Psoas muscle (tissue), 8 donors: Measurements from ENCODE around the gene SMYD3. TPM values are rescaled to one million over a fixed set of nuclear protein-coding genes. Genes with fewer than 3 reads are reported as not detected.

Experiments used
- ATAC-seq, 4 donors: fragments of 200-7000 bp; cut with Tn5 transposase; one replicate each; pipeline ENCODE4 v1.9.1; 2020; ENCODE audit warnings: moderate library complexity in 3 of 4, mild to moderate bottlenecking in 2 of 4
- DNase-seq, 2 donors: peaks; one replicate each; pipeline ENCODE4 v3.0.0-alpha.2; 2020
- H3K27ac ChIP-seq: fragments of 200-600 bp; one replicate; pipeline ENCODE4 v1.8.0; 2022
- H3K27me3 ChIP-seq, 3 donors: fragments of 200-600 bp in 1 of 3; one replicate each; pipeline versions ENCODE4 v1.6.1 to v1.8.0; 2013 to 2022; ENCODE audit warnings: low read length in 2 of 3, mild to moderate bottlenecking in 2 of 3, moderate library complexity in 1 of 3; ENCODE audit not compliant: insufficient read depth in 3 of 3
- H3K36me3 ChIP-seq, 2 donors: fragments of 200-600 bp in 1 of 2; one replicate each; pipeline versions ENCODE4 v1.6.1 to v1.8.0; 2013 to 2022; ENCODE audit warnings: low read depth in 1 of 2, mild to moderate bottlenecking in 1 of 2, moderate library complexity in 1 of 2; ENCODE audit not compliant: insufficient read depth in 1 of 2
- H3K4me1 ChIP-seq: fragments of 200-600 bp; one replicate; pipeline ENCODE4 v1.8.0; 2022
- H3K4me3 ChIP-seq: fragments of 200-600 bp; one replicate; pipeline ENCODE4 v1.8.0; 2022; ENCODE audit warnings: mild to moderate bottlenecking
- H3K9me3 ChIP-seq: fragments of 200-600 bp; one replicate; pipeline ENCODE4 v1.8.0; 2022
- WGBS, 3 donors: extraction: QIAGEN DNeasy Blood & Tissue Kit; methylation state at CpG; one replicate each; pipeline versions ENCODE4 v1.1.6 to v1.1.7; 2013; 5-methylcytosine and 5-hydroxymethylcytosine counted together
- intact Hi-C, 2 donors: fragments of 100-400 bp; cut with DNase I; formaldehyde crosslinking; loops; one replicate each; pipeline versions ENCODE4 v1.11.0 to v1.14.2; 2022
- polyA plus RNA-seq, 3 donors: library from polyadenylated mRNA; stranded (reverse); fragments of 200-250 nt; gene quantifications; one replicate each; pipeline ENCODE4 v1.2.3, GENCODE V29; 2013
- total RNA-seq, 4 donors: library from RNA; stranded (reverse); fragmentation: NEBNext Ultra II Directional in 2 of 4; extraction: Animal tissue kit (Norgen Biotek cat#: 25700) in 2 of 4; gene quantifications; one replicate each; pipeline versions ENCODE4 v1.2.1 to v1.2.4, GENCODE V29; 2021 to 2023
- TF ChIP-seq, protein P1 (sequence below): fragments of 200-600 bp; IDR thresholded peaks from one replicate; pipeline ENCODE4 v1.8.0; 2022; ENCODE audit warnings: antibody characterized with exemption
- donor health status: healthy with polysubstance abuse.
- donor health status: DM: no; HTN: no; CAD: no; lungs with moderate emphysema.
- donor health status: Bipolar disorder and iron deficiency.
- donor health status: healthy.
- donor health status: DM: yes; HTN: yes; CAD: no.
- donor health status: DM: no; HTN: no; CAD: no.
- donor health status: DM: no; HTN: no; CAD: no.
- donor health status: DM: yes; HTN: yes; CAD: no.

Gene SMYD3
- total and polyA plus RNA-seq, 7 donors = 2.9 to 6.4 (median 4.9) TPM

GRCh38 chr1:245751116-245751515, 756.0 kb downstream of the SMYD3 start:
- Histone ChIP-seq H3K9me3 (peaks cover 11% of the 10 kb centered on the region), H3K27me3 (no peaks in the 10 kb centered on the region), H3K4me1 (no peaks in the 10 kb centered on the region), H3K36me3 (peaks cover 0 to 3% of the 10 kb centered on the region in 2 donors), H3K27ac (no peak overlapping the region), H3K4me3 (no peak overlapping the region)
- ATAC-seq (no peak), DNase-seq (no peak)
- intact Hi-C loops = no loop called here
- TF ChIP-seq, protein P1, sequence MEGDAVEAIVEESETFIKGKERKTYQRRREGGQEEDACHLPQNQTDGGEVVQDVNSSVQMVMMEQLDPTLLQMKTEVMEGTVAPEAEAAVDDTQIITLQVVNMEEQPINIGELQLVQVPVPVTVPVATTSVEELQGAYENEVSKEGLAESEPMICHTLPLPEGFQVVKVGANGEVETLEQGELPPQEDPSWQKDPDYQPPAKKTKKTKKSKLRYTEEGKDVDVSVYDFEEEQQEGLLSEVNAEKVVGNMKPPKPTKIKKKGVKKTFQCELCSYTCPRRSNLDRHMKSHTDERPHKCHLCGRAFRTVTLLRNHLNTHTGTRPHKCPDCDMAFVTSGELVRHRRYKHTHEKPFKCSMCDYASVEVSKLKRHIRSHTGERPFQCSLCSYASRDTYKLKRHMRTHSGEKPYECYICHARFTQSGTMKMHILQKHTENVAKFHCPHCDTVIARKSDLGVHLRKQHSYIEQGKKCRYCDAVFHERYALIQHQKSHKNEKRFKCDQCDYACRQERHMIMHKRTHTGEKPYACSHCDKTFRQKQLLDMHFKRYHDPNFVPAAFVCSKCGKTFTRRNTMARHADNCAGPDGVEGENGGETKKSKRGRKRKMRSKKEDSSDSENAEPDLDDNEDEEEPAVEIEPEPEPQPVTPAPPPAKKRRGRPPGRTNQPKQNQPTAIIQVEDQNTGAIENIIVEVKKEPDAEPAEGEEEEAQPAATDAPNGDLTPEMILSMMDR = no peak
- 65 to 69% (median 68%) methylated on average over 4 of the region's 4 CpGs for WGBS, 3 donors

- H3K4me3 ChIP-seq = no peak overlapping the region
- peaks cover 8% of the 10 kb centered on the region for H3K9me3 ChIP-seq
- DNase-seq (no peak), ATAC-seq (no peak)
- TF ChIP-seq, protein P1 = no peak
- H3K27me3 ChIP-seq = no peaks in the 10 kb centered on the region
- H3K4me1 ChIP-seq = no peaks in the 10 kb centered on the region
- H3K27ac ChIP-seq = no peak overlapping the region
- peaks cover 0 to 3% of the 10 kb centered on the region in 2 donors for H3K36me3 ChIP-seq
- intact Hi-C loops = no loop called here
- WGBS, 3 donors = 55 to 77% (median 57%) methylated on average over 3 of the region's 3 CpGs
Observed at GRCh38 chr1:245750261-245750660, 756.8 kb downstream of the SMYD3 start.

DNA sequence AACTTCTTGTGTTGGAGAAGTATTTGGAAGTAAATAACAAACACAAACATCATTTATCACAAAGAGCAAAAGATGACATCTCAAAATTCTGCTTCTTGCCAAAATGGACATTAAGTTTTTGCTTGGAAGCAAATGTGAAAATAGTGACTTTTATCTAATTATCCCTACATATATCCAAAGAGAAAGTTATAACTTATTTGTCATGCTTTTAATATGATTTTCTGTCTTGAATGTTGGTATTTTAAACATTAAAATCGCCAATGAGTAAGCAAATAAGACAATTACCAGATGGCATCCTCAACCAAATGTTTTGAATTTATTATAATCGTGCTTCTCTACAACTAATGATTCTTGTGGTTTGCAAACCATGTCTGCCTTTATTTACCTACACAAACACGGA, 758.0 kb downstream of the SMYD3 start:
- ATAC-seq (no peak), DNase-seq (no peak)
- H3K27me3 ChIP-seq = no peaks in the 10 kb centered on the region
- peaks cover 0 to 3% of the 10 kb centered on the region in 2 donors for H3K36me3 ChIP-seq
- intact Hi-C loops = no loop called here
- TF ChIP-seq, protein P1 = no peak
- no peak overlapping the region for H3K4me3 ChIP-seq
- H3K4me1 ChIP-seq = no peaks in the 10 kb centered on the region
- no peak overlapping the region for H3K27ac ChIP-seq
- 92 to 95% (median 95%) methylated on average over 3 of the region's 3 CpGs for WGBS, 3 donors
- no peaks in the 10 kb centered on the region for H3K9me3 ChIP-seq

DNA sequence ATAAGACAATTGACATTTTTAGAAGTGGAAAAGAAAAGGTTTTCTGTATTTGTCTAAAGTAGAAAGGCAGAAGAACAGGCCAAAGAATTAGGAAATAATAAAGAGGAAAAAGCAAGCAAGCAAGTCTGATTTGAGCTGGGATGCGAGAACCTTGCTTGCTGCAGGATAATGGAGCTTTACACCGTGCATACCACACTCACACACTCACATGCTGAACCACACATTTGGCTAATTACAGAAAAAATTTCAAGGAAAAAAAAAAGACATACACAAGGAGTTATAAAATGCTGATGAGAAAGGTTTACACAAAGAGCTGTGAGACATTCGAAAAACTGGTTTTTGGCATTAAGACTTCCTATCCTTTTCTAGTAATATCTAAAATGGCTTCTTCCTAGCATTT, 758.4 kb downstream of the SMYD3 start:
- DNase-seq = no peak
- no peak overlapping the region for H3K27ac ChIP-seq
- 92 to 96% (median 96%) methylated on average over 3 of the region's 3 CpGs for whole genome bisulfite sequencing, 3 donors
- H3K4me3 ChIP-seq = no peak overlapping the region
- no peaks in the 10 kb centered on the region for H3K9me3 ChIP-seq
- TF ChIP-seq, protein P1 = no peak
- H3K4me1 ChIP-seq = no peaks in the 10 kb centered on the region
- H3K36me3 ChIP-seq = peaks cover 0 to 3% of the 10 kb centered on the region in 2 donors
- H3K27me3 ChIP-seq = no peaks in the 10 kb centered on the region
- ATAC-seq = no peak
- intact Hi-C loops = no loop called here

- no peak overlapping the region for H3K4me3 ChIP-seq
- ATAC-seq = no peak
- H3K4me1 ChIP-seq = no peaks in the 10 kb centered on the region
- WGBS, 3 donors = 75 to 86% (median 76%) methylated on average over 10 of the region's 10 CpGs
- H3K27me3 ChIP-seq = no peaks in the 10 kb centered on the region
- no peak for DNase-seq
- H3K36me3 ChIP-seq = peaks cover 0 to 3% of the 10 kb centered on the region in 2 donors
- intact Hi-C loops = no loop called here
- H3K9me3 ChIP-seq = no peaks in the 10 kb centered on the region
- TF ChIP-seq, protein P1 = no peak
- H3K27ac ChIP-seq = no peak overlapping the region
Observed at GRCh38 chr1:245748240-245748639, 758.8 kb downstream of the SMYD3 start.
